Astrocyte (in vitro differentiated cells and primary cell): ENCODE results near the gene SMG7. TPM values are rescaled to one million over a fixed set of nuclear protein-coding genes. Genes with fewer than 3 reads are reported as not detected.

Experiments used
- DNase-seq: peaks from one replicate; pipeline ENCODE4 v3.0.0-alpha.2; 2010; ENCODE audit warnings: low read depth
- FAIRE-seq: peaks from 2 replicates; lab custom pipeline; 2011; peaks lifted over from hg19 to GRCh38; lab: Jason Lieb, UNC
- H2AFZ ChIP-seq: 2 replicates; pipeline ENCODE4 v1.6.0; 2012; ENCODE audit warnings: low read depth, low read length, inconsistent platforms
- H3K27ac ChIP-seq: 2 replicates; pipeline ENCODE4 v1.5.1; 2011; ENCODE audit warnings: low read depth, low read length, inconsistent platforms
- H3K27me3 ChIP-seq: 2 replicates; pipeline ENCODE4 v1.6.0; 2011; ENCODE audit warnings: low read length, inconsistent platforms; ENCODE audit not compliant: insufficient read depth
- H3K36me3 ChIP-seq: 2 replicates; pipeline ENCODE4 v1.5.1; 2011; ENCODE audit warnings: low read length, inconsistent platforms; ENCODE audit not compliant: insufficient read depth
- H3K4me1 ChIP-seq: 2 replicates; pipeline ENCODE4 v1.5.1; 2011; ENCODE audit warnings: low read length, inconsistent platforms; ENCODE audit not compliant: insufficient read depth
- H3K4me2 ChIP-seq: 2 replicates; pipeline ENCODE4 v1.6.0; 2012; ENCODE audit warnings: low read length, inconsistent platforms
- H3K4me3 ChIP-seq: 2 replicates; pipeline ENCODE4 v1.5.1; 2011; ENCODE audit warnings: low read depth, mild to moderate bottlenecking, low read length, inconsistent platforms; ENCODE audit not compliant: insufficient read depth
- H3K79me2 ChIP-seq: 2 replicates; pipeline ENCODE4 v1.6.0; 2012; ENCODE audit warnings: mild to moderate bottlenecking, low read length, inconsistent platforms; ENCODE audit not compliant: insufficient read depth
- H3K9ac ChIP-seq: 2 replicates; pipeline ENCODE4 v1.6.0; 2012; ENCODE audit warnings: mild to moderate bottlenecking, low read length, inconsistent platforms
- H3K9me3 ChIP-seq: 2 replicates; pipeline ENCODE4 v1.5.1; 2012; ENCODE audit warnings: low read depth, mild to moderate bottlenecking, low read length, inconsistent platforms; ENCODE audit not compliant: insufficient read depth
- H4K20me1 ChIP-seq: 2 replicates; pipeline ENCODE4 v1.6.0; 2012; ENCODE audit warnings: low read length, inconsistent platforms; ENCODE audit not compliant: insufficient read depth
- H3K27ac Mint-ChIP-seq: one replicate; pipeline ENCODE4 v1.8.0; 2021; ENCODE audit warnings: mild to moderate bottlenecking, mixed read lengths; ENCODE audit not compliant: unreplicated experiment
- H3K27me3 Mint-ChIP-seq: one replicate; pipeline ENCODE4 v1.8.0; 2021; ENCODE audit warnings: low read depth, mixed read lengths; ENCODE audit not compliant: unreplicated experiment
- H3K36me3 Mint-ChIP-seq: one replicate; pipeline ENCODE4 v1.8.0; 2021; ENCODE audit warnings: low read depth, mixed read lengths; ENCODE audit not compliant: unreplicated experiment
- H3K4me1 Mint-ChIP-seq: one replicate; pipeline ENCODE4 v1.8.0; 2021; ENCODE audit warnings: low read depth, mixed read lengths; ENCODE audit not compliant: unreplicated experiment
- H3K4me3 Mint-ChIP-seq: one replicate; pipeline ENCODE4 v1.8.0; 2021; ENCODE audit warnings: mild to moderate bottlenecking, moderate library complexity, mixed read lengths; ENCODE audit not compliant: unreplicated experiment
- H3K9me3 Mint-ChIP-seq: one replicate; pipeline ENCODE4 v1.8.0; 2021; ENCODE audit warnings: mild to moderate bottlenecking, mixed read lengths; ENCODE audit not compliant: unreplicated experiment
- CTCF ChIP-seq: IDR thresholded peaks from 2 replicates; pipeline ENCODE4 v1.5.1; 2011; ENCODE audit warnings: low read depth, mild to moderate bottlenecking, inconsistent platforms, low read length, moderate library complexity; ENCODE audit not compliant: insufficient read depth
- EZH2 ChIP-seq: IDR thresholded peaks from 2 replicates; pipeline ENCODE4 v1.6.1; 2012; ENCODE audit warnings: mild to moderate bottlenecking, low read length, inconsistent platforms; ENCODE audit not compliant: insufficient read depth
- total RNA-seq: library from RNA; stranded (reverse); gene quantifications from 2 replicates; pipeline ENCODE4 v1.2.1, GENCODE V29; 2021

The SMG7 gene
- total RNA-seq, 1 donor from 2014 or later: 59.8 TPM

GRCh38 chr1:183438060-183438459 lies 34.2 kb upstream of the SMG7 start:
- DNase-seq (no peak), FAIRE-seq (no peak)
- H2AFZ ChIP-seq: no peak overlapping the region
- no peak overlapping the region for H3K27ac ChIP-seq
- H3K4me3 ChIP-seq: no peak overlapping the region
- Mint-ChIP-seq H3K4me1 (no peaks in the 10 kb centered on the region), H3K36me3 (no peaks in the 10 kb centered on the region), H3K27me3 (no peaks in the 10 kb centered on the region), H3K27ac (no peak overlapping the region), H3K9me3 (no peaks in the 10 kb centered on the region), H3K4me3 (no peak overlapping the region)
- no peak overlapping the region for H3K9ac ChIP-seq
- no peaks in the 10 kb centered on the region for H3K36me3 ChIP-seq
- H3K4me2 ChIP-seq: no peak overlapping the region
- no peak for TF ChIP-seq CTCF
- TF ChIP-seq EZH2: no peak
- no peaks in the 10 kb centered on the region for H3K79me2 ChIP-seq
- H4K20me1 ChIP-seq: no peaks in the 10 kb centered on the region
- H3K4me1 ChIP-seq: no peaks in the 10 kb centered on the region
- no peaks in the 10 kb centered on the region for H3K27me3 ChIP-seq
- H3K9me3 ChIP-seq: no peaks in the 10 kb centered on the region

- no peaks in the 10 kb centered on the region for H3K27me3 ChIP-seq
- DNase-seq (peak; percentile 2), FAIRE-seq (peak; percentile 32)
- no peak overlapping the region for H3K27ac ChIP-seq
- no peaks in the 10 kb centered on the region for H3K36me3 ChIP-seq
- H3K4me2 ChIP-seq: no peak overlapping the region
- TF ChIP-seq CTCF (no peak), EZH2 (no peak)
- H3K4me1 ChIP-seq: peaks cover 2% of the 10 kb centered on the region
- Mint-ChIP-seq H3K27me3 (no peaks in the 10 kb centered on the region), H3K27ac (no peak overlapping the region), H3K4me3 (no peak overlapping the region), H3K9me3 (no peaks in the 10 kb centered on the region), H3K4me1 (peaks cover 3% of the 10 kb centered on the region), H3K36me3 (no peaks in the 10 kb centered on the region)
- no peaks in the 10 kb centered on the region for H4K20me1 ChIP-seq
- H3K79me2 ChIP-seq: no peaks in the 10 kb centered on the region
- no peak overlapping the region for H2AFZ ChIP-seq
- H3K9ac ChIP-seq: no peak overlapping the region
- H3K4me3 ChIP-seq: no peak overlapping the region
- H3K9me3 ChIP-seq: no peaks in the 10 kb centered on the region
These were observed 29.3 kb upstream of the SMG7 start for GRCh38 chr1:183443011-183443410.

- Histone ChIP-seq H4K20me1 (no peaks in the 10 kb centered on the region), H3K9me3 (no peaks in the 10 kb centered on the region), H3K79me2 (no peaks in the 10 kb centered on the region), H3K4me1 (peaks cover 2% of the 10 kb centered on the region), H3K36me3 (no peaks in the 10 kb centered on the region), H3K9ac (no peak overlapping the region), H2AFZ (no peak overlapping the region), H3K4me2 (no peak overlapping the region), H3K27ac (no peak overlapping the region), H3K4me3 (no peak overlapping the region), H3K27me3 (no peaks in the 10 kb centered on the region)
- DNase-seq: no peak
- Mint-ChIP-seq H3K9me3 (no peaks in the 10 kb centered on the region), H3K36me3 (no peaks in the 10 kb centered on the region), H3K27me3 (no peaks in the 10 kb centered on the region), H3K4me1 (peaks cover 3% of the 10 kb centered on the region), H3K27ac (no peak overlapping the region), H3K4me3 (no peak overlapping the region)
- no peak for FAIRE-seq
- TF ChIP-seq EZH2 (no peak), CTCF (no peak)
These were observed 28.8 kb upstream of the SMG7 start for GRCh38 chr1:183443466-183443865.
